Measurements from ENCODE around the gene CCT8.
"Not testable (repeated sequence)": the region's sequence is repeated elsewhere in the genome, so short reads cannot be mapped to it uniquely, and the experiment has no call there.

CCT8 gene

GRCh38 chr21:29018540-29018939, 54.9 kb downstream of the CCT8 start:
- DNase-seq (ENCODE audit: low spot score): no peak

- DNase-seq (ENCODE audit: low spot score): no peak
These were observed 55.7 kb downstream of the CCT8 start for GRCh38 chr21:29017639-29018237.

- DNase-seq (ENCODE audit: low spot score): not testable (repeated sequence)
These were observed 62.2 kb downstream of the CCT8 start for GRCh38 chr21:29011236-29011635.

DNA sequence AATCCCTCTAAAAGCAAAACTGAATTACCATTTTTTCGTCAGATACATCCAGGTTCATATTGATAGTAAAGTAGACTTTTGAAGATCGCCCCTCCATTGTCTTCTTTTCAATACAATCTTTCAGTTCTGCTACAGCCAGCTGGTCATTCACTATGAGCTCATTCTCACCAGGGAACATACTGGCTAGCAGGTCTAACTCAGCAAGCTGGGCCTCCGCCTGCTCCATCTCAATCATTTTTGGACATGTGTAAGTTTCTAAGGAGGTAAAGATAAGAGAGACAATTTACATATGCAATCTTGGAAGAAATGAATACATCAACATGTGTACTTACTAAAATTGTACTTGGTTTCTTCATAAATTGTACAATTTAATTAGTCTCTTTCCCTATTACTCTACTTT, 65.1 kb downstream of the CCT8 start:
- DNase-seq (ENCODE audit: low spot score): no peak

DNA sequence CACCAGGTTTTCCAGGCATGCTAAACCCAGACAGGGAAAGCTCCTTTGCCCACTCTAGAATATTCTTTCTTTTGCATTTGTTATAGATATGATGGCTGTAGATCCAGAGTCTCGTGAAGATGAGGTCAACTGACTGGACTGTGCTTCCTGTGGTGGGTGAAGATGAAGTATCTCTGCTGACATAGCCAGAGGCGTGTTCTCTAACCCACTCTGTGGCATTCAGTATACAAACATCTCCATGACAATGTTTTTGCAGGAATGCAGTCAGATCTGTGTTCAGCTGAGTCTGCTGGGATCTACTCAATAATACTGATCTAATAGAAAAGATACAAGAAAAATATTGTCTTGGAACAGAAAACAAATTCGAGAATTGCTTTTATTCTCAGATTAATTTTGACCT, 65.6 kb downstream of the CCT8 start:
- no peak for DNase-seq (ENCODE audit: low spot score)

DNA sequence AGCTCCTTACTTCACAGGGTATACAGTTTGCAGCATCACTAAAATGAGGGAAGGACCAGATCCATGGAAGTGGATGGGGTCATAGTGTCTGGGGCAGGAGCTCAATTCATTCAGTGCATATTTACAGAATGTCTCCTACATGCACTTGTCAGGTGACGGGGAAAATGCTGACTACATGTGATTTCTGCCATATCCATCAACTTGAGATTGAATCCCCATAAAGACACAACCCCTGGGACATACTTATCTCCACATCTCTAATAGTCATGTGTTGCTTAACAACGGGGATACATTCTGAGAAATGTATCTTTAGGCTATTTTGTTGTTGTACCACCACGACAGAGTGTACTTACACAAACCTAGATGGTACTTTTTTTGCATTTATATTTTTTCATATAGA, 66.3 kb downstream of the CCT8 start:
- no peak for DNase-seq (ENCODE audit: low spot score)

Measured in LoVo (cell line).